Aorta (tissue), 4 donors: ENCODE measurements around the gene IL17B. TPM values are rescaled to one million over a fixed set of nuclear protein-coding genes. Genes with fewer than 3 reads are reported as not detected.

Source experiments
- polyA plus RNA-seq, 2 donors: library from polyadenylated mRNA; stranded (reverse); fragments of 200-250 nt; gene quantifications; one replicate each; pipeline ENCODE4 v1.2.3, GENCODE V29; 2013
- total RNA-seq, 2 donors: library from RNA; stranded (reverse); fragmentation: NEBNext Ultra II Directional; extraction: Animal tissue kit (Norgen Biotek cat#: 25700); gene quantifications; one replicate each; pipeline ENCODE4 v1.2.1, GENCODE V29; 2021
- donor health status: healthy with polysubstance abuse.
- donor health status: Bipolar disorder and iron deficiency.
- donor health status: DM: no; HTN: no; CAD: no.
- donor health status: DM: yes; HTN: yes; CAD: no.

The IL17B gene
- total and polyA plus RNA-seq, 4 donors, result 2.8 to 18.0 (median 8.3) TPM

Other genes starting within 250 kb of the IL17B start
- gene ABLIM3, start 237.8 kb downstream of the IL17B start, total RNA-seq, result 10 to 100 TPM; 44.4 to 46.0 TPM
- 10 to 100 TPM; 15.8 to 33.1 TPM for gene ABLIM3, start 237.8 kb downstream of the IL17B start, polyA plus RNA-seq
- gene AFAP1L1, start 107.4 kb downstream of the IL17B start, total RNA-seq, result 10 to 100 TPM; 12.3 to 27.9 TPM
- 1 to 10 TPM; 1.3 to 3.0 TPM for gene AFAP1L1, start 107.4 kb downstream of the IL17B start, polyA plus RNA-seq
- gene GRPEL2, start 33.8 kb downstream of the IL17B start, total RNA-seq, result 10 to 100 TPM; 11.4 to 12.9 TPM
- gene GRPEL2, start 33.8 kb downstream of the IL17B start, polyA plus RNA-seq, result 1 to 10 TPM; 1.6 to 3.7 TPM
- 1 to 10 TPM; 3.1 to 9.2 TPM for gene PCYOX1L, start 21.2 kb downstream of the IL17B start, total RNA-seq
- 1 to 10 TPM; 3.1 to 5.3 TPM for gene PCYOX1L, start 21.2 kb downstream of the IL17B start, polyA plus RNA-seq
- gene CSNK1A1, start 172.1 kb upstream of the IL17B start, total RNA-seq, result 100 to 1,000 TPM; 226 to 242 TPM
- gene CSNK1A1, start 172.1 kb upstream of the IL17B start, polyA plus RNA-seq, result 100 to 1,000 TPM; 100 to 103 TPM
- gene ARHGEF37, start 202.2 kb upstream of the IL17B start, total RNA-seq, result 10 to 100 TPM in 1 of 2 donors, 1 to 10 TPM in 1; 9.7 to 18.0 TPM
- 1 to 10 TPM; 2.7 to 8.8 TPM for gene ARHGEF37, start 202.2 kb upstream of the IL17B start, polyA plus RNA-seq